ENCODE results near the gene TCEA3.

- TF ChIP-seq CTCF (conservative IDR thresholded peaks at IDR 0.05; ENCODE audit: low read depth, low read length), result no peak
- TF ChIP-seq CEBPB (IDR thresholded peaks at IDR 0.05; ENCODE audit: low read depth, low read length), result peak; percentile 83
- TF ChIP-seq RCOR1 (IDR thresholded peaks at IDR 0.05; ENCODE audit: insufficient replicate concordance, low read length), result no peak
- no peak for TF ChIP-seq MAZ (IDR thresholded peaks at IDR 0.05; ENCODE audit: borderline replicate concordance, low read depth, low read length)
- no peak for TF ChIP-seq CHD1 (IDR thresholded peaks at IDR 0.05; ENCODE audit: low read depth, low read length)
- TF ChIP-seq ELK1 (IDR thresholded peaks at IDR 0.05; ENCODE audit: borderline replicate concordance, low read depth, low read length), result no peak
- no peak for TF ChIP-seq BHLHE40 (IDR thresholded peaks at IDR 0.05; ENCODE audit: low read depth, low read length)
These were observed 29.0 kb upstream of the TCEA3 start for GRCh38 chr1:23453455-23454000.

Data from IMR-90 (cell line).